ENCODE measurements around the gene TUBG1.

DNA sequence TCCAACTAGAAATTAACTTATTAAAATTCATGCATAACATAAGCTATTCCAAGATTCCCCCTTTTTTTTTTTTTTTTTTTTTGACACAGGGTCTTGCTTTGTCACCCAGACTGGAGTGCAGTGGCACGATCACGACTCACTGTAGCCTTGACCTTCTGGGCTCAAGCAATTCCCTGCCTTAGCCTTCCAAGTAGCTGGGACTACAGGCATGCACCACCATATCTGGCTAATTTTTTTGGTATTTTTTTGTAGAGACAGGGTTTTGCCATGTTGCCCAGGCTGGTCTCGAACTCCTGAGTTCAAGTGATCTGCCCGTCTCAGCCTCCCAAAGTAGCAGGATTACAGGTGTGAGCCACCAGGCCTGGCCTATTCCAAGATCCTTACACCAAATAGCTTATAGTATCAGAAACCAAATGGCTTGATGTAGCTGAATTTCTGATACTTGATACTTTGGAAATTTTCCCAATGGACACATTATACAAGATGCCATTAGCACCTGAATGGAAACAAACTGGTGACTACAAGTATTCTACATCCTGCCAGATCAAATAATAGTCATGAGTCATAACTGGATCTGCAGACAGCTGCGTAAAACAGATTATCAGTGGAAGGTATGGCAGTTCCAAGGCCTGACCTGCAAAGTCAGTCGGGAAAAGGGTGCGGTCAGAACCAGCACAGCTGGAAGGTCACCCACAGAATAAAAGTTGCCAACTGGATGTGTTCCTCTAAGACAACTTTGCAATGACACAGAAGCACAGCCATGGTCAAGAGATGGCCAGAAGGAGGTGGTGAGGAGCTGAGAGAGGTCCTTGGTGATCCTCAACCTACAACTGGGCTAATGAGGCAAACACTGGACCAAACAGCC is 14.5 kb downstream of the TUBG1 start:
- TF ChIP-seq, protein P1, sequence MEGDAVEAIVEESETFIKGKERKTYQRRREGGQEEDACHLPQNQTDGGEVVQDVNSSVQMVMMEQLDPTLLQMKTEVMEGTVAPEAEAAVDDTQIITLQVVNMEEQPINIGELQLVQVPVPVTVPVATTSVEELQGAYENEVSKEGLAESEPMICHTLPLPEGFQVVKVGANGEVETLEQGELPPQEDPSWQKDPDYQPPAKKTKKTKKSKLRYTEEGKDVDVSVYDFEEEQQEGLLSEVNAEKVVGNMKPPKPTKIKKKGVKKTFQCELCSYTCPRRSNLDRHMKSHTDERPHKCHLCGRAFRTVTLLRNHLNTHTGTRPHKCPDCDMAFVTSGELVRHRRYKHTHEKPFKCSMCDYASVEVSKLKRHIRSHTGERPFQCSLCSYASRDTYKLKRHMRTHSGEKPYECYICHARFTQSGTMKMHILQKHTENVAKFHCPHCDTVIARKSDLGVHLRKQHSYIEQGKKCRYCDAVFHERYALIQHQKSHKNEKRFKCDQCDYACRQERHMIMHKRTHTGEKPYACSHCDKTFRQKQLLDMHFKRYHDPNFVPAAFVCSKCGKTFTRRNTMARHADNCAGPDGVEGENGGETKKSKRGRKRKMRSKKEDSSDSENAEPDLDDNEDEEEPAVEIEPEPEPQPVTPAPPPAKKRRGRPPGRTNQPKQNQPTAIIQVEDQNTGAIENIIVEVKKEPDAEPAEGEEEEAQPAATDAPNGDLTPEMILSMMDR (IDR thresholded peaks at IDR 0.05), result peak in 2 of 7 experiments; percentile 33
- peak in 2 of 3 donors; percentile 37 to 48 for TF ChIP-seq POLR2A (IDR thresholded peaks at IDR 0.05)

All from body of pancreas (tissue), 4 donors.